Measurements from ENCODE around the gene CLCNKB.

DNA sequence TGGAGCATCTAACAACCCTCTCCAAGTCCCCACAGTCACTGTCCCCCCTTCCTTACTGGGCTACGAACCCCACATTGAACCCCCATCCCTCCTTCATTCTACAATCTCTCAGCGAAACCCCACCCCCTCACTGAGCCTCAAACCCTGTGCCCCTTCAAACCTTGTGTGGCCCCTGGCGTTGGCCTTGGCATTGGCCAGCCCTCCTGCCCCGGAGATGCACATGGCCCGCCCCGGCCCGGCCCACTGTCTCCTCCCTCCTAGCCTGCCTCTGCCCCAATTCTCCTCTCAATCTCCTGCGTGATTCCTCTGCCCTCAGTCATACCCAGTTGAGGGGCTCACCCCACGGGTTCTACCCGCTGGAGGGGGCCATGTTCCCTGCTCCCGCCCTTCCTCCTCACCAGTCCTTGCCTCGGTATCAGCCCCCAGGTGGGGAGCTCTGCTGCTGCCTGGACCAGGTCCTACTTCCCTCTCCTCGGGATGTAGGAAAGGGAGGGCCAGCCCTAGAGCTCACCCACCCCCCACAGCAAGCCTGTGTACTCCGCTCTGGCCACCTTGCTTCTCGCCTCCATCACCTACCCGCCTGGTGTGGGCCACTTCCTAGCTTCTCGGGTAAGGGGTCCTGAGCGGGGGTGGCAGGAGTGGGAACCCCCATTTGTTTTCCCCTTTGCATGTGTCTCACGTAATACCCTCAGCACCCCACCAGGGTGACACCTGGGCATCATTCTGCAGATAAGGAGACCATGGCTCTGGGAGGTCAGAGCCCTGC lies 15.2 kb upstream of the CLCNKB start:
- no peak for TF ChIP-seq TAF1 (IDR thresholded peaks at IDR 0.05; ENCODE audit: borderline replicate concordance, low read depth, low read length)
- TF ChIP-seq POLR2A (IDR thresholded peaks at IDR 0.05; ENCODE audit: low read depth, low read length): no peak
- no peak for TF ChIP-seq POLR2AphosphoS5 (IDR thresholded peaks at IDR 0.05; ENCODE audit: low read depth, low read length)

Data from GM12892 (cell line).